ENCODE results near the gene KIAA0753. TPM values are rescaled to one million over a fixed set of nuclear protein-coding genes. Genes with fewer than 3 reads are reported as not detected.

Gene KIAA0753
- total RNA-seq, 1 experiment from 2014 or later, result 18.3 TPM

GRCh38 chr17:6643451-6644125 is 3.1 kb upstream of the KIAA0753 start:
- no peak overlapping the region for H3K9ac ChIP-seq (ENCODE audit: low read length)

DNA sequence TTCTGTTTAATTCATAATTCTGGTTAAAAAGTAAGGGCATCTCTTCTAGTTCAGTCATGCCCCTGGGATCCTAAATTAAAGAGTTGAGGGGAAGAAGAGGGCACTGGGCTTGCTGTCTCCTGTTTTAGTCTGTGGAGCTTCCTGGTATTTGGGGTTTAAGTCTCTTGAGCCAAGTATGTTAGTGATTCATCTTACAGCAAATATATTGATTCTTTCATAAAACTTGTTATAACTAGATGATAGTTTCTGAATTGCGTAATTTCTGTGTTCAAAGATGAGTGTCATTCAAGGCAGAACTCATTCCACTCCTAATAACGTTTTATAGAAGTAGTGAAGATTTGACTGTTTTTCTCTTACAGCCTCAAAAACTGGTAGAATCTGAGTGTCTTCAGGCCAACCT is 2.1 kb upstream of the KIAA0753 start:
- H3K9ac ChIP-seq (ENCODE audit: low read length), result 0 out of 2 replicates have a peak overlapping the region, but pooled peaks have one; percentile 84
- intact Hi-C loops (cut with micrococcal nuclease), result loop anchor here (10.0 kb wide), 1 partner anchor 1058 kb away; the partner anchor contains the start of gene NLRP1
- H3K27me3 ChIP-seq (ENCODE audit: insufficient read depth, low read length), result no peaks in the 10 kb centered on the region
- peaks cover 23 to 29% of the 10 kb centered on the region in 2 experiments for H3K36me3 ChIP-seq (ENCODE audit: control insufficient read depth in 1 of 2, insufficient read depth in 2 of 2, low read length in 2 of 2)
- TF ChIP-seq ELF1 (IDR thresholded peaks at IDR 0.05; ENCODE audit: borderline replicate concordance, low read depth), result no peak
- 0 out of 2 replicates have a peak, but pooled peaks have one; percentile 16 for TF ChIP-seq POLR2AphosphoS5 (IDR thresholded peaks at IDR 0.05; ENCODE audit: low read depth, low read length)
- CTCF ChIA-PET, result no interaction called here
- no TSS peak for BruUV-seq (replicated peaks)
- H3K4me3 ChIP-seq (replicated peaks in 1 of 2; ENCODE audit: low read depth in 1 of 2, low read length in 2 of 2), result peak overlapping the region in 1 of 2 experiments; percentile 88; a peak in 1 of 4 replicates
- peak overlapping the region; percentile 85 for H3K4me2 ChIP-seq (ENCODE audit: low read length)
- no peak for DNase-seq (ENCODE audit: low read depth, low spot score)
- RAD21 ChIA-PET (ENCODE audit: low non-redundant PET in 1 of 2, low total read pairs in 2 of 2, uncharacterized antibody in 2 of 2, unreplicated experiment in 2 of 2), result no interaction called here
- H3K4me1 ChIP-seq (ENCODE audit: control insufficient read depth in 1 of 2, insufficient read depth in 2 of 2, low read length in 2 of 2), result peaks cover 13 to 29% of the 10 kb centered on the region in 2 experiments; a peak in 3 of 4 replicates
- peaks cover 83% of the 10 kb centered on the region for H3K79me2 ChIP-seq (ENCODE audit: insufficient read depth, low read length)
- H3K27ac ChIP-seq (ENCODE audit: low read depth, low read length), result no peak overlapping the region
- H3K9me3 ChIP-seq (ENCODE audit: control insufficient read depth in 1 of 2, insufficient read depth in 1 of 2, low read depth in 1 of 2, low read length in 2 of 2), result no peaks in the 10 kb centered on the region
- no peak for ATAC-seq
- POLR2A ChIA-PET, result interaction anchor here (1.4 kb wide), 1 partner anchor 8 kb away, joined by 7 read pairs; the partner anchor contains the start of genes C17orf100 and MED31
- no peaks in the 10 kb centered on the region for H4K20me1 ChIP-seq (ENCODE audit: insufficient read depth)
- H3K9me2 ChIP-seq (ENCODE audit: insufficient read depth), result no peaks in the 10 kb centered on the region
- H2AFZ ChIP-seq (ENCODE audit: low read depth, low read length, poor library complexity, severe bottlenecking), result no peak overlapping the region

More at GRCh38 chr17:6643451-6644125, 3.1 kb upstream of the KIAA0753 start:
- ChIA-PET CTCF (no interaction called here), POLR2A (no interaction called here), RAD21 (ENCODE audit: low non-redundant PET in 1 of 2, low total read pairs in 2 of 2, uncharacterized antibody in 2 of 2, unreplicated experiment in 2 of 2) (no interaction called here)
- H4K20me1 ChIP-seq (ENCODE audit: insufficient read depth), result 0 out of 2 replicates have a peak, but pooled peaks cover 3% of the 10 kb centered on the region
- no peak overlapping the region for H3K4me3 ChIP-seq (replicated peaks in 1 of 2; ENCODE audit: low read depth in 1 of 2, low read length in 2 of 2)
- no TSS peak for BruUV-seq (replicated peaks)
- DNase-seq (ENCODE audit: low read depth, low spot score) (no peak), ATAC-seq (no peak)
- peaks cover 91% of the 10 kb centered on the region for H3K79me2 ChIP-seq (ENCODE audit: insufficient read depth, low read length)
- H3K9me3 ChIP-seq (ENCODE audit: control insufficient read depth in 1 of 2, insufficient read depth in 1 of 2, low read depth in 1 of 2, low read length in 2 of 2), result no peaks in the 10 kb centered on the region
- peaks cover 28 to 38% of the 10 kb centered on the region in 2 experiments for H3K36me3 ChIP-seq (ENCODE audit: control insufficient read depth in 1 of 2, insufficient read depth in 2 of 2, low read length in 2 of 2)
- H3K9me2 ChIP-seq (ENCODE audit: insufficient read depth), result no peaks in the 10 kb centered on the region
- H3K4me1 ChIP-seq (ENCODE audit: control insufficient read depth in 1 of 2, insufficient read depth in 2 of 2, low read length in 2 of 2), result peaks cover 13 to 27% of the 10 kb centered on the region in 2 experiments; a peak in 3 of 4 replicates
- TF ChIP-seq POLR2A (IDR thresholded peaks at IDR 0.05; ENCODE audit: borderline replicate concordance, extremely low read depth, insufficient read depth, insufficient read length) (no peak), MAX (IDR thresholded peaks at IDR 0.05) (no peak), ZNF274 (IDR thresholded peaks at IDR 0.05; ENCODE audit: low read depth, low read length) (no peak), ELF1 (IDR thresholded peaks at IDR 0.05; ENCODE audit: borderline replicate concordance, low read depth) (no peak), EZH2phosphoT487 (IDR thresholded peaks at IDR 0.05; ENCODE audit: borderline replicate concordance) (no peak), FOSL1 (IDR thresholded peaks at IDR 0.05; ENCODE audit: low read depth) (no peak), RAD21 (IDR thresholded peaks at IDR 0.05; ENCODE audit: low read depth) (no peak), CEBPB (IDR thresholded peaks at IDR 0.05; ENCODE audit: low read depth) (no peak)
- intact Hi-C loops (cut with micrococcal nuclease), result loop anchor here (10.0 kb wide), 1 partner anchor 1059 kb away; the partner anchor contains the start of gene NLRP1
- H3K4me2 ChIP-seq (ENCODE audit: low read length), result no peak overlapping the region
- H2AFZ ChIP-seq (ENCODE audit: low read depth, low read length, poor library complexity, severe bottlenecking), result no peak overlapping the region
- H3K27ac ChIP-seq (ENCODE audit: low read depth, low read length), result no peak overlapping the region
- H3K27me3 ChIP-seq (ENCODE audit: insufficient read depth, low read length), result no peaks in the 10 kb centered on the region
